Amygdala (tissue), 56 donors: Measurements from ENCODE around the gene ASXL1.

Experiments
- DNase-seq, 56 donors: peaks; one replicate each; lab custom pipeline; 2025; lab: John Stamatoyannopoulos, UW

The ASXL1 gene

DNA sequence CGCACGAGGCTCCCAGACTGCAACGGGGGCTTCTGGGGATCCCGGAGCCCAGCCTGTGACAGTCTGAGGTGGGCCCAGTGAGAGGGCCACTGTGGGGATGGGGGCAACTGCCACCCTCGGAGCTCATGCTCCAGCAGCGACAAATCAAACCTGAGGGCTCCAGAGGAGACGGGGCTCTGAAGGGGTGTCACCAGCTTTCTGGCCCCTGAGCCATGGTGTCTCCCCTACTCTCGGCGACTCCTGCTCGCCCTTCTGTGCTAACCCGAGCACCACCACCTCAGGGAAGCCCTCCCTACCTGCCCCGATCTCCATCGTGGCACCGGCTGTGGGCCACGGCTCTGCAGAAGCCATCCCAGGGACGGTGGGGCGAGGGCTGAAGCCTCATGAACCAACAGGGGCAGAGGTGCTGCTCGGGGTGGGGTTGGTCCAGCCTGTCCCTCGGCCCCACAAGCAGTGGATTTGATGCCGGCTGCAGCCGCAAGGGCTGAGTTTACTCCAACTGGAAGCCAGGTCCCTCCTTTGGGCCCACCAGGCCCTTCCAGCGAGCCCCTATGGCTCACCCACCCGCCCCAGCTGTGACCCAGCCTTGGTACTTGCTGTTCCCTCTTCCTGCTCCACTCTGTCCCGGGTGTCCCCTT is 102.7 kb downstream of the ASXL1 start:
- no peak for DNase-seq

DNA sequence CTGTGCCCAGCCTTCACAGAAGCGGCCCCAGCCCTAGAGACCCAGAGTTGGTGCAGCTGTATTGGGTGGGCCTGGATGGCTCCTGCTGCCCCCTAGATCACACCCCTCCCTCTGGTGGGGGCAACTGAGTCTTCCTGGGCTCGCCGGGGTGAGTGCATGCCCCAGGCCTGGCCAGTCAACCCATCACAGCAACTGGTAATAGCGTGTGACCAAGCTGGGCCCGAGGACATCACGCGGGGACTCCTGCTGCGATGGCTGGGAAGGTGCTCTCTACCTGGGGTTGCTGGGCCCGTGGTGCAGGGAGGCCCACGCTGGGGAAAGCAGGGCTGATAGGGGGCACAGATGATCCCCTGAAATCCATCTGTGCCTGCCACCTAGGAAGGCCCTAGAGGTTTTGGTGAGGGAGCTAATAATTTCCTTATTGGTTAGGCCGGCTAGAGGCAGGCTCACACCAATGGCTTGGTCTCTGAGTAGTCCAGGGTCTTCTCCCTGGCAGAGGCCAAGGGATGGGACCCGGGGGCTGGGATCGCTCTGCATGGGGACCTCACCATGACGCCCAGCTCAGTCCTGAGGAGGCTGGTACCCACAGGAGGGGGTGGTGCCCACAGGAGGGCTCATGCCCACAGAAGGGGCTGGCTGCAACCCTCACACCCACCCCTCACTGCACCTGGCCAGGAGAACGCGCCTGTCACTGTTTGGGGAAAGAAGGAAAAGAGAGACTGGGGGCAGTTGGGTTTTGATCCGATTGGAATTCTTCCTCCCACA is 103.9 kb downstream of the ASXL1 start:
- DNase-seq = no peak

DNA sequence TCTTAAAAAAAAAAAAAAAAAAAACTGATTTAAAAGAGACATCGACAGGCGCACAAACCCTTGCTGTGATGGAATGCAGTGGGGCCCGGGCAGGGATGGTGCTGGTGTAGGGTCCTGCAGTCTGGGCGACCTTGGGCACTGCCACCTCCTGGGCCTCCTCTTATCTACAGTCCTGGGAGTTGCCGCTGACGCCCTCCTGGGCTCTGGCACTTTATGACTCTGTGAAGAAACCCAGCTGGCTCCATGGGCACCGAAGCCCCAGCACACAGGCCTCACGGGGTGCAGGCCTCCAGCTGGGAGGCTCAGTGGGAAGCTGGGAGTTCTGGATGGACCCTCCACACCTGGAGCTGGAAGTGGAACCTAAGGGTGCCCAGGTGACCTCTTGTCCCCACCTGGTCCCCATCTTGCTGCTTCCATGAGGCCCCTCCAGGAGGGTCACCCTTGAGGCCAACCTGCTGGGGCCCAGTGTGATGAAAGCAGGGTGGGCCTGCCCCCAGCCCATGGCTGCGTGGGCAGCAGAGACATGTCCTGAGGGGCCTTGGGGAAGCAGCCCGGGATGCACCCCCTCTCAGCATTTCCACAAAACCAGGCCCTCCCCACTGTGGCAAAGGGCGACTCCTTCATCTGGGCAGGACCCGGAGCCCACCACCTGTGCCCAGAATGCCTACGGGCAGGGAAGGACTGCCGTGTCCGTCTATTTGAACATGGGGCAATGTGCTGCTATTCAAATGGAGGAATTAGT is 104.9 kb downstream of the ASXL1 start:
- DNase-seq = peak in 9 of 56 donors; percentile 27 to 68 (median 50)

DNA sequence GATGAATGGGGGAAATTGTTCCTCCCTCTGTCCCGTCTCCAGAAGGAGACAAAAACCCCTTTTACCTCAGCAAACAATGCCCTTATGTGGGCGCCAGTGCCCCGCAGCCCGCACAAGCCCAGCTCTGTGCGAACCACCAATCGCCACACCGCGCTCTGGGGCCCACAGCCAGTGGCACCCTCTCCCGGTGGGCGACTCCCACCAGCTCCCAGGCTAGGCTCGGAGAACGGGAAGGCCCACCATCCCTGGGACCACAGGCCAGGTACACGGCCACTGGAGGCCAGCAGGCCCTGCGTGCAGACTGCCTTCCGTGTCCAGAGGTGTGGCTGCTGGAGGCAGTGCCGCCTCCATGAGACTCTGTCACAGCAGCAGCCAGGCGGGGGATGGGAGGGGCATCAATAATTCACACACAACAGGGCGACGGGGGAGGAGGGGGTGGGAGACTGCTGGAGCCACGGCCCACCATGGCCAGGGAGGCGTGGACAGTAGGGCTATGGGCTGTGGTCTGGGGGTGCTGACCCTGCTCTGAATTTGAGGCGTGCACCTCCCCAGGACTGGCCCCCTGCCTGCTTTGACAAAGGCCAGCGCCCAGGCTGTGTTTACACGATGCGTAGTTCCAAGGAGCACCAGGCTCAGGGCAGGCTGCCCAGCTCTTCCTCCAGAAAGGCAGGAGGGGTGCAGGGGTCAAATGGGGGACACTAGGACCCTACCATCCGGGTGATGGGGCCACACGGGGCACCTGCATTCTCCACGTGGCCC is 105.7 kb downstream of the ASXL1 start:
- DNase-seq = peak in 54 of 56 donors; percentile 55 to 97 (median 86)

DNA sequence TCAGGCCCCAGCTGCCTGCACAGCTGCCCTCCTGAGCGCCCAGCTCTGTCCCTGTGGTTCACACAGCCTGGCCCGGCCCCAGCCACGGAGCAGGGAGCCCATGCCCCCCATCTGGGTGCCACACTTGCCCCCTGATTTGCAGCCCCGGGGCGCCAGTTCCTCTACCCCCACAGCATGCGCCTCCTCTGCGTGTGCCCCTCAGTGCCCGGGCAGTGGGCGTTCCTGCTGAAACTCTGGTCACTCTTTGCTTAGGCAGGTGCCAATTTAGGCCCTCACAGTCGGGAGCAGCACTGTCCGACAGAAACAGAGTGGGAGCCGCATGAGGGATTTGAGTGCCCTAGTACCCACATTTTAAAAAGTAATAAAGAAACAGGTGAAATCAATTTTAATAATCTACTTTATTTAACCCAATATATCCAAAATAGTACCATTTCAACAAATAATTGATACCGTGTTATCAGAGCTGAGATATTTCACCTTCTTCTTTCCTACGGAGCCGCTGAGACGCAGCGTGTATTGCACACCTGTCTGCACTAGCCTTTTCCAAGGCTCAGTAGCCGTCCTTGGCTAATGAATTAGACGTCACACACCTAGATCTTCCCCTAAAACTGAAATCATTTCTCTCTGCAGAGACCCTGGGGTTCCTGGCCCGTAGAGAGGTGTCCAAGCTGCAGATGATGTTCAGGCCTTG is 106.4 kb downstream of the ASXL1 start:
- peak in 3 of 56 donors; percentile 53 to 79 (median 70) for DNase-seq

DNA sequence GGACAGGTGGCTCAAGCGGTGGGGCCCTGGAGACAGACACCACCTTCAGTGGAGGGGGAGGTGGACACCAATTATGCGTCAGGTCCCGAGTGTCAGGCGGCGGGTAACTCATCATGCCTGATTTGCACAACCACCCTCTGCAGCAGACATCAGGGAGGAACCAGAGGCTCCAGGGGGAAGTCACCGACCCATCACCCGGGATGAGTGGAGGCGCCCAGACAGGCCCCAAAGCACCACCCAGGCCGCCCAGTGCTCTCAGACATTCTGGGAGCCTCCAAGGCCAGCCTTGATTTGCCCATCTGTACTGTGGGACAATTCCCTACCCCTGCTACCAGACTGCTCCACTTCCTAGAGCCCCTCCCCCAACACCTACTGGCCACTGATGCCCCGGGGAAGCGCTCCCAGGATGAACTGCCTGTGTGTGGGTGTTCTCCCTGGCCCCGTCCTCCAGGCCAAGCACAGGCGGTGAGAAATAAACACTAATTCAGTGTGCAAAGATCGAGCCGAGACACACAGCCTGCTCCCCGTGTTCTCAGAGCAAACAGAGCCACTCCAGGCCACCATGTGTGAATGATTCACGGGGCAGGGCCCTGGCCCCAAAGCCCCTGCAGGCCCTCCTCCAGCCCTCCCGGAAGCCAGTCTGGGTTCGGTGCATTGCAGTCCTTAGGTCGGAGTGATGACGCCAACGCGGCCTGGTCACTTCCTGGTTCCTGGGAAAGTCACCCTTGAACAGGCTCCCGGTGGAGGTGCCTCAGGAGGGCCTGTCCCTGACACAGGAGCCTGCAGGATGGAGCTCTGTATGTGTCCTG is 107.2 kb downstream of the ASXL1 start:
- no peak for DNase-seq

DNA sequence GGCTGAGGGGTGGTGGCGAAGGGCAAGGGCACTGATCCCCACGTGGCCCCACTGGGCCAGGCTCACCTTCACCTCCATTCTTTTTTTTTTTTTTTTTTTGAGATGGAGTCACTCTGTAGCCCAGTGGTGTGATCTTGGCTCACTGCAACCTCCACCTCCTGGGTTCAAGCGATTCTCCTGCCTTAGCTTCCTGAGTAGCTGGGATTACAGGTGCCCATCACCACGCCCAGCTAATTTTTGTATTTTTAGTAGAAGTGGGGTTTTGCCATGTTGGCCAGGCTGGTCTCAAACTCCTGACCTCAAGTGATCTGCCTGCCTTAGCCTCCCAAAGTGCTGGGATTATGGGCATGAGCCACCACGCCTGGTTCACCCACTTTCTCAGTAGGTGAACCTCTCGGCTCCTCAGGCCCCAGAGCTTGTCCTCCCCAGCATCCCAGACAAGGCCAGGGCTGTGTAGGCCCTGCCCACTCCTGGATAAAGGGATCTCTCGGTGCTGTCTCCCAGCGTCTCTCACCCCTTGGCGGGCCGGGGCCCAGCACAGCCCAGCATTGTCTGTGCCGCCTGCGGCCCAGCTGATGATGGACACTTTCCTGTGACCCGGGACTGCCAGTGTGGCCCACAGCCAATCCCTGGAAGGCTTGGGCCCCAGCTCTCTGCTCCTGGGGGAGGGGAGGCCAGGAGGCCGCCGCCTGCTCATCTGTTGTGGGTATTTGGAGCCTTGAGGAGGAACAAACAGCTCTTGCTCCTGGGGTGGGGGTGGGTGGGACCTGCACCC is 108.0 kb downstream of the ASXL1 start:
- DNase-seq = peak in 51 of 56 donors; percentile 39 to 92 (median 76)

DNA sequence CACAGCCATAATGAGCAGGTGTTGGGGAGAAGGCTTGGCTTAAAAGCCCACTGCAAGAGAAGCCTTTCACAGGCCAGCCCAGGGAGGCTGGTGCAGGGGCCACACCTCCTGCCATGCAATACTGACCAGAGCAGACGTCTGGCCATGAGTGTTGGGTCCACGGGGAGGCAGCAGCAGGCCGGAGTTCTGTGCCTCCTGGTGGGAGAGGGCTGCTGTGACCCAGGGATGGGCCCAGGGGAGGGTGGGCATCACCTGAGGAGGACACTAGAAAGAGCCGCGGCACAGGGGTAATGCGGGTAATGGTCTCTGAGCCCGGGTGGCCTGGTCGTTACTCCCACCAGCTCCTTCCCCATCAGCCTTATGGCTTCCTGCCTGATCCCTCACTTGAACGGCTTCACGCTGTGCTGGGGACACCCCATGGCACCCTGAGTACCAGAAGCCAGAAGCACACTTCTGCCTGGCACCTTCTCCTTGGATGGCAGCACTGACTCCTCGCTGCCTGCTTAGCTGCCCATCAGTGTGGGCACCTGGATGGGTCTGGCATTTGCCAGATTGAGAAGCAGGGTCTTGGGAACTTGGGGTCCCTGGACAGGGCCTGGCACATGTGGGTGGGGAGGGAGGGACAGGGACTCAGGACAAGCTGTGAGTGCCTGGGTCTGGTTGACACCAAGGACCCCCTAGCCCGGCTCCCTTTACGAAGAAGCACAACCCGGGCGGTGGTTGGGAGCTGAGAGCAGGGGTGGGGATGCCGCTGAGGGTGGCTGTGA is 108.8 kb downstream of the ASXL1 start:
- peak in 10 of 56 donors; percentile 34 to 62 (median 54) for DNase-seq

DNA sequence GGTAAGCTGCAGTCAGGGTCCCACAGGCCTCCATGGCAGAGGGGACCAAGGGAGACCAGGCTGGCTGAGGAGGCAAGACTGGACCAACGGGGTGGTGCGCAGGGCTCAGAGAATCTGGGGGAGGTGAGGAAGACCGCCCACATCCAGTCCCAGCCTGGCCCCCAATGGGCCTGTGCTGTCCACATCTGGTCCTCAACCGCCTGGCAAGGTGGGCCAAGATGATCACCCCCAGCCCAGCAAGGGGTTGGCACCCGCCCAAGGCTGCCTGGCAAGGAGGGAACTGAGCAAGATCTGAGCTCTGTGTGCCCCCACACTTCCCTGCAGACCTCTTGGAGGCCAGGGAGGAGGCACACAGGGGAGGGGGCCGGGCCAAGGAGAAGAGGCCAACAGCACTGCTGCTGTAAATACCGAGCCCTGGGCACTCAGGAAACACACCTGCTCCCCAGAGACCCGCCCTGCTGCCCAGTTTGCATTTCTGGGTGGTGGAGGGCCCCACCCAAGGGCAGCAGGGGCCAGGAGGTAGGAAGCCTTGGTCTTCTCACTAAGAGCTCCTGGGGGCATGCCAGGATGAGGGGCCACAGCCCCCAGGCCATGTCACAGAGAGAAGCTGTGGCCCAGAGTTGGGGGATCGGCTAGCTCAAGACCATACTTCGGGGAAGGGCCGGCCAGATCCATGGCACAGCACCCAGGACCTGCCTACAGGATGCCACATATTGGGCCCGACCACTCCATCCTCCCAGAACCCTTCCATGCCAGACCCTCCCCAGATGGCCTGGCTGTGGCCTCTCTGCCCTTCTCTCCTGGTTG is 109.6 kb downstream of the ASXL1 start:
- peak in 1 of 56 donors; percentile 22 for DNase-seq

DNA sequence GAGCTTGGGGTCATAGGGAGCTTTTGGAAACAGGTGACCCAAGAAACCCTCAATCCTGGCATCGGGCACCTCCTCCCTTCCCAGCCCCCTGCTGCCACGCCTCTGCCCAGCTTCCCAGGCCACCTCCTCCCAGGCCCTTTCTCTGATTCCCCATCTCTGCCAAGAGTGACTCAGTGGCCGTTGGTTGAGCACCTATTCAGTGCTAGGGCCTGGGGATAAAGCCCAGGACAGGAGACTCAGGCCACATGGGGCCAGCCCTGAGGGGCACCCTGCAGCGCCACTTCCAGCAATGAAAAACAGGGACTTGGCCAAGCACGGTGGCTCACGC is 110.1 kb downstream of the ASXL1 start:
- no peak for DNase-seq

DNA sequence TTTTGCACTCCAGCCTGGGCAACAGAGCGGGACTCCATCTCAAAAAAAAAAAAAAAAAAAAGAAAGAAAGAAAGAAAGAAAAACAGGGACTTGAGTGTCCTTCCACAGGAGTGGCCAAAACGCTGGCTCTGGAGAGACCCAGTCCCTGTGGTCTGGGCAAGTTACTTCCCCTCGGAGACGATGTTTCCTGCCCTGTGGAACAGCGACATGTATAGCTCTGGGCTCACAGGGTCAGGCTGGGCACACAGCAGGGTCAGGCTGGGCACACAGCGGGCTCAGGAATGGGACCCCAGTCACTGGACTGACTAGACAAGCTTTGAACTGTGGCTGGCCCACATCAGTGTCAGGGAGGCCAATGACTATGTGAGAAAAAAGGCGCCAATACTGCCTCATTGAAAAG is 110.7 kb downstream of the ASXL1 start:
- DNase-seq = no peak

DNA sequence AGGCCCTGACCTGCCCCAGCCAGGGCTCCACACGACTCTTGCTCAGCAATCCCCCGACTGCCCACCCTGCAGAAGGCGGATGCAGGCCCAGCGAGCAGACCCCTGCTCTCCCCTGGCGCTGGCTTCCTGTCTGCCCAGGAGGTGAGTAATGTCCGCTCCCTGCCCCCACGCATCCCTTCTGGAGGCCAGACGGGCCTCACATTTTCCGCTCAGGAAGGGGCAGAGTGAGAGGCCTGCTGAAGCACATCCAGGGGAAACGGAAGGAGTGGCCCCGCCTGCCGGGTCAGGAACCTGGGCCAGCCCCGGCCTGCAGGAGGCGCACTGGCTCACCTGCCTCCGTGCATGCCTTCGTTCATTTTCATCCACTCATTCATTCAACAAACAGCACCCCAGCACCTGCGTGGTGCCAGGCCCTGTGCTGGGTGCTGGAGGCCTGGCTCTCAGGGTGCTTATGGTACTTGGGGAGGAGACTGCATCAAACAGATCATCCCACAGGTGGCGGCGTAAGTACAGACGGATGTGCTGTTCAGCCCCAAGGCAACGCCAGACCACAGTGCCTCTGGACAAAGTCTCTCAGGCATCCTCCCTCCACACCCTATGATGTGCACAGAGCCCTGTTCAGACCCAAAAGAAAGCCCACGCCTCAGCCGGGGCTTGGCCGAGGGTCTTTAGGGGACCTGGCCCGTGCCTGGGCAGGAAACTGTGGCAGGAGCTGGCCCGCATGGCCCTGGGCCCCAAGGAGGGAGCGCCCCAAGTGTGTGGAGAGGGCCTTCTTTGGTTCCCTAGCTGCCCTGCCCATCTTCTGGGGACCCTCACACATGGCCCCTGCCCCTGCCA is 112.1 kb downstream of the ASXL1 start:
- DNase-seq = no peak

DNA sequence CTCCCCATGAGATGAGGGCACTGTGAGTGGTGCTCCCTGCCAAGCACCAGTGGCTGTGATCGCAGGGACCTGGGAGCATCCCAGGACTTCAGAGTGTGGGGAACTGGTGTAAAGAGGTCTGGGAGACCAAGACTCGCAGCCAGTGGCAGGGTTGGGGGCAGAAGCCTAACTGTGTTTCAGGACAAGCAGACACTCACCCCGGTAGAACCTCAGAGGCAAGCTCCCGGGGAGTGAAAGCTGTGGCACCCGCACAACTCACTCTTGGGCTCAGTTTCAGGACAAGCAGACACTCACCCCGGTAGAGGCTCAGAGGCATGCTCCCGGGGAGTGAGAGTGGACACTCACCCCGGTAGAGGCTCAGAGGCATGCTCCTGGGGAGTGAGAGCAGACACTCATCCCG is 112.8 kb downstream of the ASXL1 start:
- DNase-seq = no peak

DNA sequence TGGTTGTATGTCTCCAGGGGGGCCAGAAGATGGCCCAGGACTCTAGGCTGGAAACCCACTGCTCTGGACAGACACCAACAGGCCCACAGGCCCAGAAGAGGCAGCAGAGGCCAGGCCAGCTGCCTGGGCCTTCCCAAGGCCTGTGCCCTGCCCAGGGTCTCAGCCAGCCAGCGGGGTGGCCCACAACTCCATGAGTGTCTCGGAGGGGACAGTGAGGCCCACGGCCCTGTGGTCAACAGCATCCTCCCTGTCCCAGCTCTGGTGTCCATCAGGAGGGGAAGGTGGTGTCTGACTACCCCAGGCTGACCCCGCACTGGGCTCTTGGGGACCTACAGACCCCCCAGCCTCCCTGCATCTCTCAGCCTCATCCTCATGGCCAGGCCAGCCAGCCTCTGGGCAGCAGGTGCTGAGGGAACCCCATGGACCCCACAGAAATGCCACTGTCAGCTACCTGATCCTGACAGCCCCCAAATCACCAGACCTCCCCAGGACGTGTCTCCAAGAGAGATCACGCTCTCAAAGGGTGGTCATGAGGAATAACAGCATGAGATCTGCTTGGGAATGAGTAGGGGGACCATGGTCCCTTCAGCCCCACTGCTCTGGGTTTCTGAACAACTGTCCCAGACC is 114.6 kb downstream of the ASXL1 start:
- no peak for DNase-seq

DNA sequence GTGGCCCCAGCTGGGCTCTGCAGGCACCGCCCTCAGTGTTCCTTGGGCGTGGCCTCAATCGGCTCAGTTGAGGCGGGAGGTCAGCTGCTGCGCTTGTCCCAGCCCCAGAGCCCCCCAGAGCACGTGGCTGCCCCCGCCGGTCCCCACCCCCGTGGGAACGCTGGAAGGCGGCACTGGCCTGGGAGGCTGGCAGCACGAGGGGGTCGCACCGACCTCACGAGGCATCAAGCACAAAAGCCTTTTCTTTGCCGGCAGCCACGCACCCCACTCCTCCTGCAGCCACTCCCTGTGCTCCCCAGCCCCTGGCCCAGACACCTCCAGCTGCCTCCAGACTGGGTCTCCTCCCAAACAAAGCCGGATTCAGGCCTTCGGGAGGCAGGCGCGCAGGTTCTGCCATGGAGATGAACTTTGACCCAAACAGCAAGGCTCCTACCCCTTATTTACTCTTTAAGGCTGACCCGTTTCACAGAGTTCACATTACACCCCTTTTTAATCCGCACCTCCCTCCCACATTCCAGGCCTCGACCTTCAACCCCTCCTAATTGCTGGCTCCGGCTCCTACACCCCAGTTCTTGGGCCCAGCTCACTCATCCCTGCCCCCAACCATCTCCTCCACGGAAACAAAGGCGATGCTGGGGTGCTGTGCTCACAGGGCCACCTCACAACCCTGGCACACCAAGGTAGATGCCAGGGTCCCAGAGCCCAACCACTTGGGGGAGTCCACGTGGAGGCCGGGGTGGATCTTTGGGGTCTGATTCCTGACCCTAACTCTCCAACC is 115.3 kb downstream of the ASXL1 start:
- DNase-seq = peak in 9 of 56 donors; percentile 15 to 63 (median 29)
